Amniotic stem cell (primary cell): ENCODE data around the gene ZNF687.
"Not testable (repeated sequence)": the region's sequence is repeated elsewhere in the genome, so short reads cannot be mapped to it uniquely, and the experiment has no call there.

Experiments
- DNase-seq: peaks from one replicate; lab custom pipeline; 2025; lab: John Stamatoyannopoulos, UW

The ZNF687 gene, protein sequence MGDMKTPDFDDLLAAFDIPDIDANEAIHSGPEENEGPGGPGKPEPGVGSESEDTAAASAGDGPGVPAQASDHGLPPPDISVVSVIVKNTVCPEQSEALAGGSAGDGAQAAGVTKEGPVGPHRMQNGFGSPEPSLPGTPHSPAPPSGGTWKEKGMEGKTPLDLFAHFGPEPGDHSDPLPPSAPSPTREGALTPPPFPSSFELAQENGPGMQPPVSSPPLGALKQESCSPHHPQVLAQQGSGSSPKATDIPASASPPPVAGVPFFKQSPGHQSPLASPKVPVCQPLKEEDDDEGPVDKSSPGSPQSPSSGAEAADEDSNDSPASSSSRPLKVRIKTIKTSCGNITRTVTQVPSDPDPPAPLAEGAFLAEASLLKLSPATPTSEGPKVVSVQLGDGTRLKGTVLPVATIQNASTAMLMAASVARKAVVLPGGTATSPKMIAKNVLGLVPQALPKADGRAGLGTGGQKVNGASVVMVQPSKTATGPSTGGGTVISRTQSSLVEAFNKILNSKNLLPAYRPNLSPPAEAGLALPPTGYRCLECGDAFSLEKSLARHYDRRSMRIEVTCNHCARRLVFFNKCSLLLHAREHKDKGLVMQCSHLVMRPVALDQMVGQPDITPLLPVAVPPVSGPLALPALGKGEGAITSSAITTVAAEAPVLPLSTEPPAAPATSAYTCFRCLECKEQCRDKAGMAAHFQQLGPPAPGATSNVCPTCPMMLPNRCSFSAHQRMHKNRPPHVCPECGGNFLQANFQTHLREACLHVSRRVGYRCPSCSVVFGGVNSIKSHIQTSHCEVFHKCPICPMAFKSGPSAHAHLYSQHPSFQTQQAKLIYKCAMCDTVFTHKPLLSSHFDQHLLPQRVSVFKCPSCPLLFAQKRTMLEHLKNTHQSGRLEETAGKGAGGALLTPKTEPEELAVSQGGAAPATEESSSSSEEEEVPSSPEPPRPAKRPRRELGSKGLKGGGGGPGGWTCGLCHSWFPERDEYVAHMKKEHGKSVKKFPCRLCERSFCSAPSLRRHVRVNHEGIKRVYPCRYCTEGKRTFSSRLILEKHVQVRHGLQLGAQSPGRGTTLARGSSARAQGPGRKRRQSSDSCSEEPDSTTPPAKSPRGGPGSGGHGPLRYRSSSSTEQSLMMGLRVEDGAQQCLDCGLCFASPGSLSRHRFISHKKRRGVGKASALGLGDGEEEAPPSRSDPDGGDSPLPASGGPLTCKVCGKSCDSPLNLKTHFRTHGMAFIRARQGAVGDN

DNA sequence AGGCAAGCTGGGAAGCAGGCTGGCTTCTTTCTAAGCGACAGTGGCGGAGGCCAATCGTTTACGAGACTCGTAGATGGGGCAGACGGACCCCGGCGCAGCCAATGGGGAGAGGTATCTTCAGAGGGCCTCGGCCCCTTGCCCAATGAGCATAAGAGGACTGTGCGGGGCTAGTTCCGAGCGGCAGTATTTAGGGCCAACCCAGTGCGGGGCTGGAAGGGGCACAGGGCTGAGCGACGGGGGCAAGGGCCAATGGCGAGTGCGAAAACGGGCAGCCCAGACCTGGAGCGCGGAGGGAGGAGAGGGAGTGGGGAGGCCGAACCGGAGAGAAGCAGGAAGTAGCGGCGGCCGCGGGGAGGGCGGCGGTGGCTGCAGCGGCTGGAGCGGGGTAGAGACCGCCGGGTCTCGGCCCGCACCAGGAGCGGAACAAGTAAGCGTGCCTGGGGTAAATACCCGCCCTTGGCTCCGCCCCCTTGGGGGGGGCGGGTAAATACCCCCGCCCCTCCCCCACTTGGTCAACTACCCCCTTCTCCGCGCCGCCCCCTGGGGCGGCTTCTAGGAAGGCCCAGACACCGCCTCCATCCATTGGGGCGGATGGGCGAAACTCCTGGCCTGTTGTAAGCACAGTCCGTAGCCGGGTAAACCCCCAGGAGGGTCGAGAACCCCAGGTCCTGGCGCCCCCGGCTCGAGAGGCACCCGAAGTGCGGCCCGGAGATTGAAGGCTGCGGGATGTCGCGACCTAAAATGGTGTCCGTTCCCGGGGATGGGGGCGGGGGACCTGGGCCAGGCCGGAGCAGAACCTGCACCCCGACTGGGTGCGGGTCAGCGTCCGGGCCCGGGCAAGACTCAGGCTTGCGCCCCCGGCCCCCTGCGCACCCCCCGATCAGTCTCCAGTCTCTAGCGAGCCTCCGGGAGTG, at the start of gene ZNF687:
ZNF687 (plus strand) TSS at position 331 of the 914 bp plus-strand sequence. CDS start 3,993 bp downstream, outside the sequence.
- peak; percentile 100 for DNase-seq

DNA sequence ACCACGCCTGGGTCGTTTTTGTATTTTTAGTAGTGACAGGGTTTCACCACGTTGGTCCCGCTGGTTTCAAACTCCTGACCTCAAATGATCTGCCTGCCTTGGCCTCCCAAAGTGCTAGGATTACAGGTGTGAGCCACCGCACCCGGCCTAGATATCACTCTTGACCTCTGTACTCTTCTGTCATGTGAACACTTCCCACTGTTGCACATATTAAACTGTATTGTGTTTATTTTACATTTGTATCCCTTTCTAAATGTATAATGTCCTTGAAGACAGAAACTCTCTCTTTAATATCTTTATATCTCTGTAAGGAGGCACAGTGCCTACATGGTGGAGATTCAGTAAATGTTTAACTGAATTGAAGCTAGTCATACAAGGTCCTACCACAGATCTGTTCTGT, 46.9 kb upstream of the ZNF687 start:
- no peak for DNase-seq

DNA sequence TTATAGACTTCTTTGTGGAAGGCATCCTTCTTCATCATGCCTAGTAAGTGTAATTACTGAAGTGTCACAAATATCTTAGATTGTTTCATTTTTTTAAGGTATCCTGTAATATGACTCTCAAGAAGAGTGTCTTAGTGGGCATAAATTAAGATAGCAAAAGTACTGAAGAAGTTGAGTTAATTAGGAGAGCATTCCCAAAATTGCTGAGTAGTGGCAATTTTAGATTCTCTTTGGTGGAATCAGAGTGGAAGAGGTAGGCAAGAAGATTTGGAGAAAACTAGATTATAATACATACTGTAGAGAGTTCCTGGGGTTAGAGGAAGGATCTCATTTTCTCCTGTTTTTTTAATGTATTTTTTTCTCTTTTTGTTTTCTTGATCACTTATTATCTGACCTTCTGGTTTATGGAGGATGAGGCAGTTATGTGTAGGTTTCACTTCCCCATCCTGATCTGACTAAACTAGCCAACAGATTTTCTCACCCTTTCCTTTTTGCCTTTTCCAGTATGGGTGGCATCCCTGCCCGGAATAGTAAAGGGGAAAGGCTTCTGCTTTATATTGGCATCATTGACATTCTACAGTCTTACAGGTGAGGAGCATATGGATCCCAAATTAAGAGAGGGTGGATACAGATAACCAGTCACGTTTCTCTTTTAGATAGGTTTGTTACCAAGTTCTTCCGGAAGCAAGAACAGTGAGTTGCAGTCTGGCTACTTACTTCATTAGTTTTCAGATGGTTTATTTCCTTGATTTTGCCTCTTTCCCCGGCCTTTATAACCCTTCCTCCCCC, 44.2 kb upstream of the ZNF687 start:
- DNase-seq, result no peak

DNA sequence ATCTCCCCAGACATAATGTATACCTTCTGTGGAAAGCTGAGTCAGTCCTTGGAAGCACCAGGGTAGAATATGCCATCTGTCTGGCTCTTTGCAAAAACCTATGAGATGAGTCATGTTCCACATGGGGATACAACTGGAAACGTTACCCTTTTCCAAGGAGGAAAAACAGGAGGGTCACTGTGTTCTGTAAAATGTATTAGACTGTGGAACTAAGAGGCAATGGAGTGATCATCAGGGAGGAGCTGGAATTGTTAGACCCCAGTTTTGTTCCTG, 43.7 kb upstream of the ZNF687 start:
- DNase-seq, result peak; percentile 73

DNA sequence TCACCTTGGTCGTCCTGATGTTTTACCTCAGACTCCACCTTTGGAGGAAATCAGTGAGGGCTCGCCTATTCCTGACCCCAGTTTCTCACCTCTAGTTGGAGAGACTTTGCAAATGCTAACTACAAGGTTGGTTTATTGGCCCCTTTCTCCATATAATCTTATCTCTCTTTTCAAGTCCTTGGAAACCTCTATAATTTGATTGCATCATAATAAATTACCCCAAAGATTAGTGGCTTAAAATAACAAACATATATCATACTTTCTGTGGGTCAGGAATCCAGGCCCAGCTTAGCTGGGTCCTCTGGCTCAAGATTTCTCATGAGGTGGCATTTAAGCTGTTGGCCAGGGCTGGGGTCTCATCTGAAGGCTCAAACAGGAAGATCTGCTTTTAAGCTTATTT, 39.7 kb upstream of the ZNF687 start:
- no peak for DNase-seq

DNA sequence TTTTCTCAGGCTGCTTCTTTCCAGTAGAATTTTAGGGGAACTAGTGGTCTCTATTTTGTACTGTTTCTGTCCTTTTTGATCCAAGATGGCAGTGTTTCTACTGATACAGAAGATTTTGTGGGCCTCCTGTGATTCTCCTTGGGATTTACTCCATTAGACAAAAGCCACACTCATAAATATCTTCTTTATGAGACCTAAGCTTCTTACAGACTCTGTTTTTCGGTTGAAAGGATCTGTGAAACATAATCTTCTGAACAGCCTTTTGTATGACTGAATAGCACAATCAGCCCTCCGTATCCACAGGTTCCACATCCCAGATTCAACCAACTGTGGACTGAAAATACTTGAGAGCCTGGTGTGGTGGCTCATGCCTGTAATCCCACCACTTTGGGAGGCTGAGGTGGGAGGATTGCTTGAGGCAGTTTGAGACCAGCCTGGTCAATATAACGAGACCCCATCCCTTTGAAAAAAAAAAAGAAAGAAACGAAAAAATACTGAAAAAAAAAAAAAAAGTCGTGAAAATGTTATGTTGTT, 38.3 kb upstream of the ZNF687 start:
- DNase-seq, result no peak

DNA sequence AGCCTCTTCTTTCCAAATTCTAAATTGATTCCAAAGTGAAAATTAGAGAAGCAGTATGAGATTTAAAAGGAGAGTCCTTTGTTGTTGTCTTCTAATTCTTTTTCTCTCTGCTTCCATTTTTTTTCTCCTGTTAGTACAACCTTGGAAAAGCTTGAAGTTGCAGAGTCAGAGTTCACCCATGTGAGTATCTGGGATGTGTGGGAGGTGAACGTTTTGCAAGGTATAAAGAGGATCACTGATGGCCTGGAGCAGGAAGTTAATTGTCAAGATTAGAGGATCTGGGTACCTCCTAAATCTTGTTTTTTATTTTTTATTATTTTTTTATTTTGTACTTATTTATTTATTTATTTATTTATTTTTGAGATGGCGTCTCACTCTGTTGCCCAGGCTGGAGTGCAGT, 35.3 kb upstream of the ZNF687 start:
- no peak for DNase-seq

DNA sequence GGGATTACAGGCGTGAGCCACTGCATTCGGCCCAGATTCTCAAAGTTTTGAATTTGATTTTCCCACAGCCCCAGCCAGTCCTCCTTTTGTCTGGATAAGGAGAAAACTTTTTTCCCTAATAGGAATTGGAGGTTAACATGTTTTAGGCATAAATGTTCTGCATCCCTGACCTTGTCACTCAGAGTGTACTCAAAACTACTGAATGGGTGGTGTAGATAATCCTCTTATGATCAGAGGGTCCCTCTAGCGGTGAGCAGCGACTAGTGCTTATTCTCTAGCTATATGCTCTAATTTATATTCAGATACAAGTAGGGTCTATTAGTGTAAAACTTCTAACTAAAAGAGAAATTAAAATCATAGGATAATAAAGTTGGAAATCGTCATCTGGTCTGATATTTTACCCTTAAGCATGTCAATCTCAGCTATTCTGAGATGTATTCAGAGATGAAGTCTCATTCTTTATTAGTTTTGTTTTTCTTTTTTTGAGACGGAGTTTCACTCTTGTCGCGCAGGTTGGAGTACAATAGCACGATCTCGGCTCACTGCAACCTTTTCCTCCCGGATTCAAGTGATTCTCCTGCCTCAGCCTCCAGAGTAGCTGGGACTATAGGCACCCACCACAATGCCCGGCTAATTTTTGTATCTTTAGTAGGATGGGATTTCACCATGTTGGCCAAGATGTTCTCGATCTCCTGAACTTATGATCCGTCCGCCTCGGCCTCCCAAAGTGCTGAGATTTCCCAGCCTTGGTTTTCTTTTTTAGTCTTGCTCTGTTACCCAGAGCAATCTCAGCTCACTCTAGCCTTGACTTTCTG, 30.2 kb upstream of the ZNF687 start:
- peak; percentile 80 for DNase-seq

DNA sequence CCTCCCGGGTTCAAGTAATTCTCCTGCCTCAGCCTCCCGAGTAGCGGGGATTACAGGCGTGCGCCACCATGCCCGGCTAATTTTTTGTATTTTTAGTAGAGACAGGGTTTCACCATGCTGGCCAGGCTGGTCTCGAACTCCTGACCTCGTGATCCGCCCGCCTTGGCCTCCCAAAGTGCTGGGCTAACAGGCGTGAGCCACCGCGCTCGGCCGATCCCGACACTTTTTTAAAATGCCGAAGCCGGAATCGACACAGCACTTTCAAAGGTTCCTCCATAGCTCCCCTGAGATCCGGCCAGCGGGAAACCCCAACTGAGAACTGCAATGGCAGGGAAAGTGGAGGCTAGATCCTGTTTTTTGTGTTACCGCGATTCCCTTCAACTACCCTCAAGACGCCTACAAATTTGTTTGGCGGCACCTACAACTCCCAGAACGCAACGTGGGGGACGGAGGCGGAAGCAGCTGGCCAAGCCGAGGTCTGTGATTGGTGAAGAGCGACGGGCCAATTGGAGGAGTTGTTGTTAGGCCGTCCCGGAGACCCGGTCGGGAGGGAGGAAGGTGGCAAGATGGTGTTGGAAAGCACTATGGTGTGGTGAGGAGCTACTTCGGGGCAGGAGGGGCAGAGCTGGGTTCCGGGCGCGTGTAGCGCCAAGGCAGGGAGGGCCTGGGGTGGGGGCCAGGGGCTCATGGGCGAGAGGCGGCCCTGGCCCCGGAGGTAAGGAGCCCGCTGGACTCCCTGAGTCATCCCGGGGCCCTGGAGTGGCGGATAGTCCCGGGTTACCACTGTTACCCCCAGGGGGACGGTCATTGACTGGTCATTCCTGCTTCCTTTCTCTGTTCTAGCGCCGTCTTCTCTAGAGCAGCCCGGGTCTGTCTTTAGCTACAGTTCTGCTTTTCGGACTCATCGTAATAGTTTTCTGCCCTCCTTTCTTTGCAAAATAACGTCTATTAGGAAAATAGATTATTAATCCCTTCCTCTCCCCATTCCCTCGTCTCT, 27.6 kb upstream of the ZNF687 start, which contains the start of gene PSMD4:
PSMD4 (plus strand) TSS at position 518 of the 997 bp plus-strand sequence; CDS start at position 567, 49 bp downstream.
- peak; percentile 88 for DNase-seq

DNA sequence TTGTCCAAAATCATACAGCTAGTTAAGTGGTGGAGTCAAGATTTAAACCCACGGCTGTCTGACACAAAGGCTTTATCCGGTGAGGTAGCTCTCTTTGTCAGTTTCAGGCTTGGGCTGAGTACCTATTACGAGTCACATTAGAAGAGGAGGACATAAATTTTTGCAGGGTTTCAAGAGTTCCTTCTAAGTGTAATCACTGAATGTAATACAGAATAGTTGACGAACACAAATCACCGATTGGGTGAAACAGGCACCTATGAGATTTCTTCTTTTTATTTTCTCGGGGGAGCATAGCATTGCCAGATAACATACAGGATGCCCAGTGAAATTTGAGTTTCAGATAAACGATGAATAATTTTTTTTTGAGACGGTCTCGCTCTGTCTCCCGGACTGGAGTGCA, 26.7 kb upstream of the ZNF687 start:
- DNase-seq, result no peak

DNA sequence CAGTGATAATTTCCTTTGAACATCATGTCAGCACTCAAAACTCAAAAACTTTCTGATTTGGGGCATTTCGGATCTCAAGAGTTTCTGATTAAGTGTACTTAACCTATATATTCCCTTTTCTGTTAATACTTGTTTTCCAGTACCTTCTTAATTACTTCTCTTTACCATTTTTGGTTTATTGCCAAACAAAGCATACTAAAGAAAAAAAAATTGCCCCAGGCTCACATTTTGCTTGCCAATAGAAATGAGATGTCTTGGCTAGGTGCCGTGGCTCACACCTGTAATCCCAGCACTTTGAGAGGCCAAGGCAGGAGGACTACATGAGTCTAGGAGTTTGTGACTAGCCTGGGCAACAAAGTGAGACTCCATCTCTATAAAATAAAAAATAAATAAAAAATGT, 22.7 kb upstream of the ZNF687 start:
- DNase-seq, result no peak

DNA sequence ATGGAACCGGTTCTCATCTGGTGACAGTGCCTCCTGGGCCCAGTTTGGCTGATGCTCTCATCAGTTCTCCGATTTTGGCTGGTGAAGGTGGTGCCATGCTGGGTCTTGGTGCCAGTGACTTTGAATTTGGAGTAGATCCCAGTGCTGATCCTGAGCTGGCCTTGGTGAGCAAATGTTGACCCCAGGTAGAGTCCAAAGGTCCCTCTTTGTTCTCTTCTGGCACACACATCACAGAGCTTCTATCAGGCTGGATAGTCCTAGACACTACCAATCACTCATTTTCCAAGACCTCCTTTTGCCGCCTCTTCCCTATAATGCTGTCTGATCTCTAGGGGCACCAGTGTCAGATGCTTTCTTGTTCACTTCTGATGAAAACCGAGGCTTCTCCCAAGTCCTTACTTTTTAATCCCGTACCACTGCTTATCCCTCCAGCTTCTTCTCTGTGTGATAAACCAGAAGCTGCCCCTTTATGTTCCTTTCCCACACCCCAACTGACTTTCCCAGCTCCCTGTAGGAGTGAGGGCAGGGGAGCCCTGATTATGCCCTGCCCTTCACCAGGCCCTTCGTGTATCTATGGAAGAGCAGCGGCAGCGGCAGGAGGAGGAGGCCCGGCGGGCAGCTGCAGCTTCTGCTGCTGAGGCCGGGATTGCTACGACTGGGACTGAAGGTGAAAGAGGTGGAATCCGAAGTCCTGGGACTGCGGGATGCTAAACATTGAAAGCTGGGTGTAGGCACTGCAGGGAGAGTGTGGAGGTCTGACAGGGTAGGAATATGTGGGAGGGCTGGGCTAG, 16.5 kb upstream of the ZNF687 start:
- no peak for DNase-seq

DNA sequence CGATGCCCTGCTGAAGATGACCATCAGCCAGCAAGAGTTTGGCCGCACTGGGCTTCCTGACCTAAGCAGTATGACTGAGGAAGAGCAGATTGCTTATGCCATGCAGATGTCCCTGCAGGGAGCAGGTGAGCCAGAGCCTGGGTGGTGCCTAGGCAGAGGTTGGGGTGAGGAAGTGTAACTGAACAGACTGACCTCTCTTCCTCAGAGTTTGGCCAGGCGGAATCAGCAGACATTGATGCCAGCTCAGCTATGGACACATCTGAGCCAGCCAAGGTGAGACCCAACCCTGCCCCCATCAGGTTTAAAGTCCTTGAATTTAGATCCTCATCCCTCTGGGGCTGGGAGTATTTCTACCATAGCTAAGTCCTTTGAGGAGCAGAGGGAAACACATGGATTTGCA, 15.8 kb upstream of the ZNF687 start:
- no peak for DNase-seq

DNA sequence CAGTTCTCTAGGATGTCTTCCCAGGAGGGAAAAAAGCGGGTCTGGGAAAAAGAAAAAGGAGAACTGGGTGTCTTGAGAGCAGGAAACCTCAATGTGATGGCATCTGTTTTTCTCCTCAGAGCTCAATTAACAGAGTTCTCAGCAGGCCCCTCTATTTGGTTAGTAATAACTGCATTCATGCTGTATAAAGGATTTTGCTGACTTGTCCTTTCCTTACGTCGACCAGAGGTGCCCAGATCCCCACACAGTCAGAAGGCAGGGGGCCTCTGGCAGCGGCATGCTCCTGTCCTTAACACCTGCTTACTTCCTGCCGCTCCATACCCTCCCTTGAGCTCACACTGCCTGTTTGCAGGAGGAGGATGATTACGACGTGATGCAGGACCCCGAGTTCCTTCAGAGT, 15.3 kb upstream of the ZNF687 start:
- DNase-seq, result no peak

DNA sequence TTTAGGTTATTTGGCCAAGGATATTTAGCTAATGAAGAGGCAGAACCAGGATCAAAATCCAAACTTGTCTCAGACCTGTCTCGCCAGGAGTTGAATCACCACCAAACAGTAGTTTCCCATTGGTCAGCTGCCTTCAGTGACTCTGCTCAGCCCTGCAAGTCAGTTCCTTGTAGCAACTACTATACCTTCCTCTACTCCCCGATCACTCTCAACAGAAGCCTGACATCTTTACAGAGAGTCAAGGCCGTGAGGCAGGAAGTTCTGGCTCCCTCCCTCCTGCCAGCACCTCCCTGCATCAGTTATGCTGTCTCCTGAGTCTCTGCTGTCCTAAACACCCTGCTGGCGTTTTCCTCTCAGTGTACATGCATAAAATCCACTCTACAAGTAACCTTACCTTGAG, 14.3 kb upstream of the ZNF687 start:
- no peak for DNase-seq

DNA sequence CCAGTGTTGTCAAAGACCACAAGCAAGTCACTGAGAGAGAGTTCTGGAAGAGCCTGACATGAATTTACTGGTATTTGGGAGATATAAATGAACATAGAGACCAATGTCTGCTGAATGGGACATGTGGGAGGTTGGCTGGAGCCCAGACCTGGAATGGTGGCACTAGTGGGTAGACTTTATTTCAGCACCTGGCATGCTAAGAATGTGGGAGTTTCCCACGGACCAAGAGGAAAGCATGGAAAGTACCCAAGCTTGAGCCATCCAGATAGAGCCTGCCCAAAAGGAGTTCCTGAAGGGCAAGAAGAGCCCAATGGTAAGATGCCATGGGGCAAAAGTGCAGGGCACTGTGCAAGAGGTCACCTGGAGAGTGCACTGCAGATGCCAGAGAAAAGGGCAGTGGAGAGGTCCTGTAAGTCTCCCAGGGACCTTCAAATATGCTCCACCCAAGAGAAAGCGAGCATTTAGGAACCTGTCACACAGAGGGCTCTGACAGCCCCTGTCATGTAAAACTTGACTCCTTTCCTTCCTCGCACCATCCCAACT, 8.1 kb upstream of the ZNF687 start:
- no peak for DNase-seq

DNA sequence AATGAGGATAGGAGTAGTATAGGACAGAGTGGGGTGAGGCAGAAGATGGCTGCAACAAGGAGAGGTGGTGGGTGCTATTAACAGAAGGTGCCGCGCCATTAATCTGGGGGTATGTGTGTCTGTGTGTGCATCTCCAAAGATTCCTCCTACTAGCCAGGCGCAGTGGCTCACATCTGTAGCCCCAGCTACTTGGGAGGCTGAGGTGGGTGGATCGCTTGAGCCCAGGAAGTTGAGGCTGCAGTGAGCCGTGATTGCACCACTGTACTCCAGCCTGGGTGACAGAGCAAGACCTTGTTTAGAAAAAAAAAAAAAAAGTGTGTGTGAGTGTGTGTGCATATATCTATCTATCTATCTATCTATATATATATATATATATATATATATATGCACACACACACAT, 6.8 kb upstream of the ZNF687 start:
- DNase-seq, result not testable (repeated sequence)
